ENCODE measurements around the gene SIGLEC15.

DNA sequence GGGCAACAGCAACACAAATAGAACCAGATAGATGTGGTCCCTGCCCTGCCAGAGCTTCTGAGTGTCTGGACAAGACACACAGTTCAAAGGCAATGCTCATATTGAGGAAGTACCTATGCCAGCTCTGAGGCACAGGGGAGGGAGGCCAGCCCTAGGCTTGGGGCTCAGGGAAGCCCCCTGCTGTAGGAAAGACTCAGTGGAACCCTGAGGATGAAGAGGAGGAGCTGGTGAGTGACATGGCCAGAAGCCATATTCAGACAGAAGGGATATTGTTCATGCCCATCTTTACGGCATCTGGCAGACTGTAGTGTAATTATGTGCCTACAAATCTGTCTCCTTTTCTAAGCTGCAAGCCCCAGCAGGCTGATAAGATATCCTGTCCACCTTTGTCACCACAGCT, 8.8 kb downstream of the SIGLEC15 start:
- TF ChIP-seq CTCF (IDR thresholded peaks at IDR 0.05 in 4 of 5, conservative IDR thresholded peaks at IDR 0.05 in 1 of 5) (no peak), POLR2A (IDR thresholded peaks at IDR 0.05) (no peak)
